NCI-H2029 treated with DMSO at 0.1 percent for 48 hours (cell line): Measurements from ENCODE around the gene LIPG.

Source experiments
- DNase-seq: peaks from one replicate; lab custom pipeline; 2025; lab: John Stamatoyannopoulos, UW

LIPG gene

GRCh38 chr18:49612515-49613033 lies 50.7 kb downstream of the LIPG start:
- no peak for DNase-seq

GRCh38 chr18:49613141-49613640 lies 51.3 kb downstream of the LIPG start:
- no peak for DNase-seq

- no peak for DNase-seq
Measured at GRCh38 chr18:49613641-49614151, 51.8 kb downstream of the LIPG start.

GRCh38 chr18:49616618-49617328 lies 54.9 kb downstream of the LIPG start:
- no peak for DNase-seq

DNA sequence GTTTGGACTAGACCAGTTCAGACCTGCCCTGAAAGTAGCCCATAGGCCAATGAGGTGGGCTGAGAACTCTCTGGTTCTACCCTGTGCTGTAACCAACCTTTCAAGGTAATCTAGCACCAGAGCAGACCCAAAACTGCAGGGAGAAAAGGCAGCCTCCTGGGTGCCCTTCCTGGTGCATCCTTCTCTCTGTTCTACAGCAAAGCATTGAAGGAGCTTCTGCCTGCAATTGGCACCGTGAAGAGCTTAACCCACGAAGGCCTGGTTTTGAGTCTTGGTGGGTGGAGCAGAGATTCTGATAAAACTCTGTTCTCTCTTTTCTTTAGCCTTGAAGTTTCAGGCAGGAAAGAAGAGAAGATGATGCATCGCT lies 55.5 kb downstream of the LIPG start:
- DNase-seq: no peak

DNA sequence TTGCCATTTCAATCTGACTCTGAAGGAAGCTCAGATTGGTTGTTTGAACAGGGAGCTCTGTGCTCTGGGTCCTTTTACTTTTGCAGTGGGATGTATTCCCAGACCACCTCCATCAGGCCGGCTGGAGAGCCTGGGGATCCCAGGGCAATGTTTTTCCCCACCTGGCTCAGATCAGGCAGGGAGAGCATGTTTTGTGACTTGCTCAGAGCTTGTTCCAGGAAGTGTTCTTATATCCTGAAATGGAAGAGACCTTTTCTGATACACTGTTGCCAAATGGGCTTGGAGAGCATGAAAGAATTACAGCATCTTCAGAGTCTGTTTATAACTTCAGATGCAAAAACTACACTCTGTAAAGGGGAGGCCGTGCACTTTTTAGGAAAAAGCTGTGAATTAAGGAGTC lies 56.0 kb downstream of the LIPG start:
- no peak for DNase-seq

DNA sequence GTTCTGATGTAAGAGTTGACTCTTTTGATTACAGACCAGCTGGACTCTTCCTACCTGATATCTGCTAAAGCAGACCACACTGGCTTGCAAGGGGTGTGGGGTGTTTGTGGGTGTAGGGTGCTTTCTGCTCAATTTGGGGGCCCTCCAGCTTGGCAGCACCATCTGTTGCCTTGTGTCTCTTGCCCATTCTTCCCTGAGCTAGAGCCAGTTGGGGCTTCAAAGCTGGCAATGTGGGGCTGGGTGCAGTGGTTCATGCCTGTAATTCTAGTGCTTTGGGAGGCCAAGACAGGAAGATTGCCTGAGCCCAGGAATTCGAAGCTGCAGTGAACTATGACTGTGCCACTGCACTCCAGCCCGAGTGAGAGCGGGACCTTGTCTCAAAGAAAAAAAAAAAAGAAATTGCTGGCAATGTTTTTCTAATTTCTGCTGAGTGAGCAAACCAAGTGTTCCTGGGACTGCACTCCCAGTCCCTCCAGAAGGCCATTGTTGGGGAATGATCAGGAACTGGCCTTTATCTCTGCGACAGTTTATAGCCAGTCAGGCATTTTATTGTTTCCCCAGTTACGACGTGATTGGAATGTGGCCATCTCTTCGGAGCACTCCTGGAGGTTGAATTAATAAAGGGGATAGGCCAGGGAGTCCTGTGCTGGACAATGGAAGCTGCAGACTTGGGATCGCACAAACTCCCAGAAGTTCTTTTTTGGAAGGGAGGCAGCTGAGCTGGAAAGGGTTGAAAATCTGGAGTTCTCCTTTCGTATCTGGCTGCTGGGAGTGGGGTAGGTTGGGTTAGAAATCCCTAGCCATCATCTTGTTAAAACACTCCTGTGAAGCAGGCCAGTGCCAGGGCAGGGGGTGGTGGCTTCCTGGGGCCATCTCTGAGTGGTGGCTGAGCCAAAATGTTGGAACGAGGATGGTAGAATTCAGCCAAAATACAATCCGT lies 57.2 kb downstream of the LIPG start:
- no peak for DNase-seq

GRCh38 chr18:49619801-49620200 lies 57.9 kb downstream of the LIPG start:
- DNase-seq: no peak

GRCh38 chr18:49621301-49621700 lies 59.4 kb downstream of the LIPG start:
- DNase-seq: no peak

GRCh38 chr18:49621717-49622351 lies 60.0 kb downstream of the LIPG start:
- no peak for DNase-seq

- DNase-seq: no peak
Measured at GRCh38 chr18:49623571-49623970, 61.7 kb downstream of the LIPG start.

- no peak for DNase-seq
Measured at GRCh38 chr18:49625021-49625691, 63.3 kb downstream of the LIPG start.

DNA sequence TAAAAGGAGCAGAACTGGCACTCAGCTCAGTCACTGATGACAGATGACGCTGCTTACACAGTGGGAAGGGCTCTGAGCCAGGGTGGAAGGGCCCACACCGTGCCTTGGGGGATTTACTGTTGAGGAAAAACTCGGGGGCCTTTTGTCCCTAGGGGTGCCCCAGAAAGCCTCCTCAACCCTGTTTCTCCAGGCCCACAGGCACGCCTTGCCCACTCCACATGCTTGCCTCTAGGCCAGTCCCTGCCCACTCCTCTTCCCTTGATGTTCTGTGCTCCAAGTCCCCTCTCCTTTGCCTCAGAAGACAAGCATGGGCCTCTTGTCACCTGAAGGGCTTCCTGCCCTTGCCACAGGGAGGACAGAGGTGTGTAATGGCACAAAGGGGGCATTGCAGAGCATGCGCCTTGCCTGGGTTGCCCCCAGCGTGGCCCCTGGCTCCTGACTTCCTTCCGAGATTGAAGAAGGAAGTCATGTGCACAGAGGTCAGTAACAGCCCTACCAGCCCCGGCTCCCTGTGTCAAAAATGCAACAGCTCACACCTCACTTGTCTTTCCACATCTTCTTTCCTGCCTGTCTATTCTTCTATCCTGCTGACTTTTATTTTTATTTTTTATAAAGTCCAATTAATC lies 65.1 kb downstream of the LIPG start:
- DNase-seq: no peak

GRCh38 chr18:49628119-49628518 lies 66.3 kb downstream of the LIPG start:
- no peak for DNase-seq

- DNase-seq: no peak
Measured at GRCh38 chr18:49628881-49629795, 67.3 kb downstream of the LIPG start.

DNA sequence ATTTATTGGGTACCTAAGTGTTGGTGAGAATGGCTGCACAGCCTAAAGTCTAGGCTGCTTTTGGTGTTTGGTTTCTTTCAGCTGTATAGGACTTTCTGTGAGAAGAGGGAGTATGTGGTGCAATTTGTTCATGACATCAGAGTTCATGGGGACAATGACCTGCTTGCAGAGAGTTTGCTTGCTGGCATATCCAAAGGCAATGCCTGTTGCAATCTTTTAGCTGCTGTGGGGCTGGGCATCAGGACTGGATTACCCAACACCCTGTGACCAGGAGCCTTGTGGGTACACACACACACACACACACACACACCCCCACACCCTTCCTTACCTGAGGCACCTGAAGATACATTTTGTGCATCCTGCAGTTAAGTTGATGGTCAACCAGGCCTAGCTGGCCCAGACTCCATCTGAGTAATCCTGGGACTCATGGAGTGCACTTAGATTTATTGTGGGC lies 68.4 kb downstream of the LIPG start:
- DNase-seq: no peak

- DNase-seq: no peak
Measured at GRCh38 chr18:49631146-49631866, 69.4 kb downstream of the LIPG start.

DNA sequence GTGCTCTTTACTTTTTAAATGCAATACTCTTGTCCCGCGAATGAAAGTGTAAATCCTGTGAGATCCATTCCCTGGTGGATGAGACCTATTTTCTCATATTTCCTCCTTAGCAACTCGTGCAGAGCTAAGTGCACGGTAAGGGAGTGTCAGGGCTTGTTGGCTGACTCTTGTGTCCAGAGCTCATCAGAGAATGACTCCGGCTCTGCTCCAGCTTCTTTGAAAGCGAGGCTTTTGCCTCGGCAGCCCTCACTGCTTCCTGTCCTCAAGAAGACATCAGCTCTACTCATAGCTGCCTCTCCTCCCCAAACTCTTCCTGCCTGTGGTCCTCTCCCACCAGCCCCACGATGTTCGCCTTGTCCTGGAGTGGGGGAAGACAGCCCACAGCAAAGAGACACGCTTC lies 70.7 kb downstream of the LIPG start:
- no peak for DNase-seq

DNA sequence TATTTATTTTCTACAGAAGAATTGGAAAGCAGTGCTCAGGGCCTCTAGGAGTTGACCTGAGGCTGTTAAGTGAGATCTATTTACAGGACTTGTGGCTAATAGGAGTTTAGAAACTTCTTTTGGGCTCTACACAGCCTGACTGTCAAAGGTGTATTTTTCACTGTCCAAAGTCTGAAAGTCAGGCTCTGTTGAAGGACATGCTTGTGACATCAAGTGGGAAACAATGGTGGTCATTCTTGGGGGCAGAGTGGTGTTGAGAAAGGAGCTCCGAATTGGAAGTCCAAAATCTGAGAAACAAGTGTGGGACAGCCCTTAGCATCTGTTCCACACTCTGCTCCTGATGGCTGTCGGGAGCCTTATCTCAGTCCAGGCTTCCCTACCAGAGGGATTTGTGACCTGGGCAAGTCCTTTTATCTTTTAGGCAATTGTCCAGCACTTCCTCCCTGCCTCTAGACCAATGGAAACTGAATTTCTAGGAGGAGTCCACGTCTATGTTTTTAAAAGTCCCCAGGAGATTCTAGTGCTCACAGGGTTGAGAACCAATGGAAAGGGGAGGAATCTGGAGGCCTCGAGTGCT lies 76.4 kb downstream of the LIPG start:
- DNase-seq: no peak
